ENCODE data around the gene AMZ2.

DNA sequence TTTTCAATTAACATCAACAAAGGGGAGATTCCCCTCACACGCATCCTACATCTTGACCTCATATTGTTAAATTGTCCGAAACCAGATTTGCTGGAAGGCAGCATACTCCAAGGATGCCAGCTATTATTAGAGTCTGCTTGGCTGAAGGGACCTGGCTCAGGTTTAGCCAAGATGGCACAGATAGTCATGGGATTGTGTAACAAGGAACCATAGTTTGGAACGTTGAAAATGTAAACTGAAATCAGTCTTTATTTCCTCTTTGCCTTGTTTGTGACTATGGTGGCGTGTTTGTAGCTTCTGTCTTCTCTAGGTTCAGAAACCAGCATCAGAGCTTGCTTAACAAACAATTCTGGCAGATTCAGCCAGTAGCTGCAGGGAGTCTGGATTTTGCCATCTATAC, 49.4 kb downstream of the AMZ2 start:
- TF ChIP-seq, protein P1, sequence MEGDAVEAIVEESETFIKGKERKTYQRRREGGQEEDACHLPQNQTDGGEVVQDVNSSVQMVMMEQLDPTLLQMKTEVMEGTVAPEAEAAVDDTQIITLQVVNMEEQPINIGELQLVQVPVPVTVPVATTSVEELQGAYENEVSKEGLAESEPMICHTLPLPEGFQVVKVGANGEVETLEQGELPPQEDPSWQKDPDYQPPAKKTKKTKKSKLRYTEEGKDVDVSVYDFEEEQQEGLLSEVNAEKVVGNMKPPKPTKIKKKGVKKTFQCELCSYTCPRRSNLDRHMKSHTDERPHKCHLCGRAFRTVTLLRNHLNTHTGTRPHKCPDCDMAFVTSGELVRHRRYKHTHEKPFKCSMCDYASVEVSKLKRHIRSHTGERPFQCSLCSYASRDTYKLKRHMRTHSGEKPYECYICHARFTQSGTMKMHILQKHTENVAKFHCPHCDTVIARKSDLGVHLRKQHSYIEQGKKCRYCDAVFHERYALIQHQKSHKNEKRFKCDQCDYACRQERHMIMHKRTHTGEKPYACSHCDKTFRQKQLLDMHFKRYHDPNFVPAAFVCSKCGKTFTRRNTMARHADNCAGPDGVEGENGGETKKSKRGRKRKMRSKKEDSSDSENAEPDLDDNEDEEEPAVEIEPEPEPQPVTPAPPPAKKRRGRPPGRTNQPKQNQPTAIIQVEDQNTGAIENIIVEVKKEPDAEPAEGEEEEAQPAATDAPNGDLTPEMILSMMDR (IDR thresholded peaks at IDR 0.05; ENCODE audit: control extremely low read depth in 1 of 3, insufficient read depth in 1 of 3, low read depth in 1 of 3, low read length in 3 of 3): no peak
- TF ChIP-seq POLR2A (IDR thresholded peaks at IDR 0.05; ENCODE audit: control extremely low read depth in 1 of 2, low read depth in 2 of 2, low read length in 2 of 2): no peak
- TF ChIP-seq TEAD4 (IDR thresholded peaks at IDR 0.05; ENCODE audit: low read depth, low read length): no peak
- TF ChIP-seq EZH2 (IDR thresholded peaks at IDR 0.05; ENCODE audit: low read depth, low read length, severe bottlenecking): no peak
- no peak for TF ChIP-seq EP300 (IDR thresholded peaks at IDR 0.05; ENCODE audit: borderline replicate concordance in 1 of 2, low read depth in 2 of 2, low read length in 2 of 2)
- TF ChIP-seq ASH2L (IDR thresholded peaks at IDR 0.05; ENCODE audit: low read length): no peak
- TF ChIP-seq, protein P2, sequence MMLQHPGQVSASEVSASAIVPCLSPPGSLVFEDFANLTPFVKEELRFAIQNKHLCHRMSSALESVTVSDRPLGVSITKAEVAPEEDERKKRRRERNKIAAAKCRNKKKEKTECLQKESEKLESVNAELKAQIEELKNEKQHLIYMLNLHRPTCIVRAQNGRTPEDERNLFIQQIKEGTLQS (IDR thresholded peaks at IDR 0.05; ENCODE audit: insufficient read depth, low read depth, low read length): no peak
- no peak for TF ChIP-seq POLR2AphosphoS5 (IDR thresholded peaks at IDR 0.05; ENCODE audit: low read depth, low read length)
- no peak for TF ChIP-seq KDM5A (IDR thresholded peaks at IDR 0.05; ENCODE audit: low read length)

All from H1 (cell line).